ENCODE results near the gene ZDHHC14.

DNA sequence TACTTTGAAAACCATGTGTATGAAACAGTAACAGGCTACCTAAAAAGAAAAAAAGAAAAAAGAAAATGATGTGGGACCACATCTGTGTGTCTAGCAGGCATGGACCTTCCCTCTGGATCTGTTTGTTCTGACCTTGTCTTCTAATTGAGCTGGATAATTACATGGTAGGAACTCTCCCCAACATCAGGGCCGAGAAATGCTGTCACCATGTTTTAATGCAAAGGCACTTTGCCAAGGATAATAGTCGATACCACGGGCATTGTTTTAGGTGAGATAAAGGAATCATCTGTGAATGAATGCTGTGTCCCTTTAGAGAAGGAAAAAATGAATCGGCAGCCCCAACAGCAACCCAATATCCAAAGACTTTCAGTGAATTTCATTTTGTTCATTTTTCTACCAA is 149.1 kb downstream of the ZDHHC14 start:
- TF ChIP-seq POLR2A (IDR thresholded peaks at IDR 0.05; ENCODE audit: low read length) (no peak), EHMT2 (IDR thresholded peaks at IDR 0.05; ENCODE audit: low read depth) (no peak), SMC3 (IDR thresholded peaks at IDR 0.05) (no peak), ZC3H11A (IDR thresholded peaks at IDR 0.05) (no peak), KDM5A (IDR thresholded peaks at IDR 0.05) (no peak), JUN (IDR thresholded peaks at IDR 0.05) (no peak), RAD21 (conservative IDR thresholded peaks at IDR 0.05 in 1 of 2, IDR thresholded peaks at IDR 0.05 in 1 of 2) (no peak), RCOR1 (IDR thresholded peaks at IDR 0.05; ENCODE audit: low read depth, low read length) (no peak), HDAC2 (IDR thresholded peaks at IDR 0.05) (no peak), ZSCAN20 (CRISPR knock-in tag; IDR thresholded peaks at IDR 0.05) (no peak)
- TF ChIP-seq, protein P1, sequence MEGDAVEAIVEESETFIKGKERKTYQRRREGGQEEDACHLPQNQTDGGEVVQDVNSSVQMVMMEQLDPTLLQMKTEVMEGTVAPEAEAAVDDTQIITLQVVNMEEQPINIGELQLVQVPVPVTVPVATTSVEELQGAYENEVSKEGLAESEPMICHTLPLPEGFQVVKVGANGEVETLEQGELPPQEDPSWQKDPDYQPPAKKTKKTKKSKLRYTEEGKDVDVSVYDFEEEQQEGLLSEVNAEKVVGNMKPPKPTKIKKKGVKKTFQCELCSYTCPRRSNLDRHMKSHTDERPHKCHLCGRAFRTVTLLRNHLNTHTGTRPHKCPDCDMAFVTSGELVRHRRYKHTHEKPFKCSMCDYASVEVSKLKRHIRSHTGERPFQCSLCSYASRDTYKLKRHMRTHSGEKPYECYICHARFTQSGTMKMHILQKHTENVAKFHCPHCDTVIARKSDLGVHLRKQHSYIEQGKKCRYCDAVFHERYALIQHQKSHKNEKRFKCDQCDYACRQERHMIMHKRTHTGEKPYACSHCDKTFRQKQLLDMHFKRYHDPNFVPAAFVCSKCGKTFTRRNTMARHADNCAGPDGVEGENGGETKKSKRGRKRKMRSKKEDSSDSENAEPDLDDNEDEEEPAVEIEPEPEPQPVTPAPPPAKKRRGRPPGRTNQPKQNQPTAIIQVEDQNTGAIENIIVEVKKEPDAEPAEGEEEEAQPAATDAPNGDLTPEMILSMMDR (IDR thresholded peaks at IDR 0.05) = no peak
- TF ChIP-seq, protein P2, sequence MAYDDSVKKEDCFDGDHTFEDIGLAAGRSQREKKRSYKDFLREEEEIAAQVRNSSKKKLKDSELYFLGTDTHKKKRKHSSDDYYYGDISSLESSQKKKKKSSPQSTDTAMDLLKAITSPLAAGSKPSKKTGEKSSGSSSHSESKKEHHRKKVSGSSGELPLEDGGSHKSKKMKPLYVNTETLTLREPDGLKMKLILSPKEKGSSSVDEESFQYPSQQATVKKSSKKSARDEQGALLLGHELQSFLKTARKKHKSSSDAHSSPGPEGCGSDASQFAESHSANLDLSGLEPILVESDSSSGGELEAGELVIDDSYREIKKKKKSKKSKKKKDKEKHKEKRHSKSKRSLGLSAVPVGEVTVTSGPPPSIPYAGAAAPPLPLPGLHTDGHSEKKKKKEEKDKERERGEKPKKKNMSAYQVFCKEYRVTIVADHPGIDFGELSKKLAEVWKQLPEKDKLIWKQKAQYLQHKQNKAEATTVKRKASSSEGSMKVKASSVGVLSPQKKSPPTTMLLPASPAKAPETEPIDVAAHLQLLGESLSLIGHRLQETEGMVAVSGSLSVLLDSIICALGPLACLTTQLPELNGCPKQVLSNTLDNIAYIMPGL (CRISPR knock-in tag; IDR thresholded peaks at IDR 0.05; ENCODE audit: borderline replicate concordance) = no peak
- TF ChIP-seq, protein P3, sequence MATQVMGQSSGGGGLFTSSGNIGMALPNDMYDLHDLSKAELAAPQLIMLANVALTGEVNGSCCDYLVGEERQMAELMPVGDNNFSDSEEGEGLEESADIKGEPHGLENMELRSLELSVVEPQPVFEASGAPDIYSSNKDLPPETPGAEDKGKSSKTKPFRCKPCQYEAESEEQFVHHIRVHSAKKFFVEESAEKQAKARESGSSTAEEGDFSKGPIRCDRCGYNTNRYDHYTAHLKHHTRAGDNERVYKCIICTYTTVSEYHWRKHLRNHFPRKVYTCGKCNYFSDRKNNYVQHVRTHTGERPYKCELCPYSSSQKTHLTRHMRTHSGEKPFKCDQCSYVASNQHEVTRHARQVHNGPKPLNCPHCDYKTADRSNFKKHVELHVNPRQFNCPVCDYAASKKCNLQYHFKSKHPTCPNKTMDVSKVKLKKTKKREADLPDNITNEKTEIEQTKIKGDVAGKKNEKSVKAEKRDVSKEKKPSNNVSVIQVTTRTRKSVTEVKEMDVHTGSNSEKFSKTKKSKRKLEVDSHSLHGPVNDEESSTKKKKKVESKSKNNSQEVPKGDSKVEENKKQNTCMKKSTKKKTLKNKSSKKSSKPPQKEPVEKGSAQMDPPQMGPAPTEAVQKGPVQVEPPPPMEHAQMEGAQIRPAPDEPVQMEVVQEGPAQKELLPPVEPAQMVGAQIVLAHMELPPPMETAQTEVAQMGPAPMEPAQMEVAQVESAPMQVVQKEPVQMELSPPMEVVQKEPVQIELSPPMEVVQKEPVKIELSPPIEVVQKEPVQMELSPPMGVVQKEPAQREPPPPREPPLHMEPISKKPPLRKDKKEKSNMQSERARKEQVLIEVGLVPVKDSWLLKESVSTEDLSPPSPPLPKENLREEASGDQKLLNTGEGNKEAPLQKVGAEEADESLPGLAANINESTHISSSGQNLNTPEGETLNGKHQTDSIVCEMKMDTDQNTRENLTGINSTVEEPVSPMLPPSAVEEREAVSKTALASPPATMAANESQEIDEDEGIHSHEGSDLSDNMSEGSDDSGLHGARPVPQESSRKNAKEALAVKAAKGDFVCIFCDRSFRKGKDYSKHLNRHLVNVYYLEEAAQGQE (IDR thresholded peaks at IDR 0.05) = no peak
- TF ChIP-seq, protein P4, sequence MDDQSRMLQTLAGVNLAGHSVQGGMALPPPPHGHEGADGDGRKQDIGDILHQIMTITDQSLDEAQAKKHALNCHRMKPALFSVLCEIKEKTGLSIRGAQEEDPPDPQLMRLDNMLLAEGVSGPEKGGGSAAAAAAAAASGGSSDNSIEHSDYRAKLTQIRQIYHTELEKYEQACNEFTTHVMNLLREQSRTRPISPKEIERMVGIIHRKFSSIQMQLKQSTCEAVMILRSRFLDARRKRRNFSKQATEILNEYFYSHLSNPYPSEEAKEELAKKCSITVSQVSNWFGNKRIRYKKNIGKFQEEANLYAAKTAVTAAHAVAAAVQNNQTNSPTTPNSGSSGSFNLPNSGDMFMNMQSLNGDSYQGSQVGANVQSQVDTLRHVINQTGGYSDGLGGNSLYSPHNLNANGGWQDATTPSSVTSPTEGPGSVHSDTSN (IDR thresholded peaks at IDR 0.05) = no peak

All from A549 (cell line).